OCI-LY1 (cell line): ENCODE measurements around the gene DOK7.

Experiments
- H2AFZ ChIP-seq: fragments of 200-600 bp; sonication (generic), shearing (Covaris generic); 2 replicates; pipeline ENCODE4 v1.6.0; 2014; ENCODE audit warnings: antibody characterized with exemption, mild to moderate bottlenecking, low read length
- H3F3A ChIP-seq: fragments of 200-600 bp; sonication (generic), shearing (Covaris generic); 2 replicates; pipeline ENCODE4 v1.6.0; 2014; ENCODE audit warnings: mild to moderate bottlenecking, antibody characterized with exemption, low read length, moderate library complexity; ENCODE audit not compliant: insufficient read depth
- H3K27ac ChIP-seq: fragments of 200-600 bp; sonication (generic); 2 replicates; pipeline ENCODE4 v1.5.1; 2014; ENCODE audit warnings: low read length, mixed run types, mild to moderate bottlenecking, low read depth; ENCODE audit not compliant: poor library complexity, severe bottlenecking
- H3K27me3 ChIP-seq: fragments of 200-600 bp; sonication (generic); 2 replicates; pipeline ENCODE4 v1.6.0; 2014; ENCODE audit warnings: antibody characterized with exemption, mild to moderate bottlenecking, low read length, moderate library complexity; ENCODE audit not compliant: insufficient read depth
- H3K36me3 ChIP-seq: fragments of 200-600 bp; sonication (generic); 2 replicates; pipeline ENCODE4 v1.6.1; 2014; ENCODE audit warnings: mild to moderate bottlenecking, antibody characterized with exemption, low read length, moderate library complexity, mixed read lengths; ENCODE audit not compliant: insufficient read depth
- H3K4me1 ChIP-seq: fragments of 200-600 bp; sonication (generic); 2 replicates; pipeline ENCODE4 v1.5.1; 2014; ENCODE audit warnings: mild to moderate bottlenecking, low read length, moderate library complexity; ENCODE audit not compliant: insufficient read depth, severe bottlenecking
- H3K4me2 ChIP-seq: fragments of 200-600 bp; sonication (generic), shearing (Covaris generic); 2 replicates; pipeline ENCODE4 v1.6.1; 2014; ENCODE audit warnings: low read length
- H3K4me3 ChIP-seq: fragments of 200-600 bp; sonication (generic); 2 replicates; pipeline ENCODE4 v1.5.1; 2014; ENCODE audit warnings: low read length, low read depth, mild to moderate bottlenecking, mixed read lengths; ENCODE audit not compliant: poor library complexity, severe bottlenecking
- H3K79me2 ChIP-seq: fragments of 200-600 bp; shearing (Covaris generic); 2 replicates; pipeline ENCODE4 v1.6.1; 2016; ENCODE audit warnings: mixed run types, low read length, mixed read lengths; ENCODE audit not compliant: insufficient read depth
- H3K9ac ChIP-seq: fragments of 200-600 bp; sonication (generic), shearing (Covaris generic); 2 replicates; pipeline ENCODE4 v1.6.1; 2014; ENCODE audit warnings: mild to moderate bottlenecking, low read length, mixed read lengths
- H3K9me2 ChIP-seq: fragments of 200-600 bp; sonication (generic), shearing (Covaris generic); 2 replicates; pipeline ENCODE4 v1.6.1; 2014; ENCODE audit warnings: low read depth, mild to moderate bottlenecking, low read length, mixed read lengths
- H3K9me3 ChIP-seq: fragments of 200-600 bp; shearing (Covaris generic); 2 replicates; pipeline ENCODE4 v1.6.1; 2014; ENCODE audit warnings: low read length, mixed read lengths
- H4K20me1 ChIP-seq: fragments of 200-600 bp; sonication (generic), shearing (Covaris generic); 2 replicates; pipeline ENCODE4 v1.6.0; 2016; ENCODE audit warnings: mild to moderate bottlenecking, low read length; ENCODE audit not compliant: insufficient read depth
- CTCF ChIP-seq: fragments of 200-600 bp; sonication (generic), shearing (Covaris generic); IDR thresholded peaks from 2 replicates; pipeline ENCODE4 v1.5.1; 2017; ENCODE audit warnings: mild to moderate bottlenecking, antibody characterized with exemption, low read length, moderate library complexity, mixed read lengths
- EZH2 ChIP-seq: fragments of 200-600 bp; sonication (generic), shearing (Covaris generic); IDR thresholded peaks from 2 replicates; pipeline ENCODE4 v1.8.0; 2017; ENCODE audit warnings: borderline replicate concordance, mixed run types, mild to moderate bottlenecking, antibody characterized with exemption, low read length, moderate library complexity, mixed read lengths

DOK7 gene

GRCh38 chr4:3530663-3531254 lies 67.7 kb downstream of the DOK7 start:
- Histone ChIP-seq H3K36me3 (no peaks in the 10 kb centered on the region), H3K27ac (no peak overlapping the region), H3K79me2 (no peaks in the 10 kb centered on the region), H3K9me2 (no peaks in the 10 kb centered on the region), H3K4me2 (peak overlapping the region; percentile 93), H2AFZ (no peak overlapping the region), H3K27me3 (no peaks in the 10 kb centered on the region), H3K4me1 (peaks cover 12% of the 10 kb centered on the region), H3F3A (no peaks in the 10 kb centered on the region), H4K20me1 (no peaks in the 10 kb centered on the region), H3K9me3 (no peaks in the 10 kb centered on the region), H3K4me3 (peak overlapping the region; percentile 90), H3K9ac (no peak overlapping the region; the same call in 1 of the 2 replicates)
- TF ChIP-seq EZH2 (no peak), CTCF (no peak)

- Histone ChIP-seq H3K9me3 (no peaks in the 10 kb centered on the region), H2AFZ (no peak overlapping the region), H3K36me3 (no peaks in the 10 kb centered on the region), H3K9me2 (no peaks in the 10 kb centered on the region), H3K4me1 (peaks cover 12% of the 10 kb centered on the region), H3K79me2 (no peaks in the 10 kb centered on the region), H3K9ac (peak overlapping the region; percentile 79), H3K4me2 (peak overlapping the region; percentile 93), H3K27me3 (no peaks in the 10 kb centered on the region), H4K20me1 (no peaks in the 10 kb centered on the region), H3K4me3 (peak overlapping the region; percentile 90), H3F3A (no peaks in the 10 kb centered on the region), H3K27ac (no peak overlapping the region)
- TF ChIP-seq CTCF (no peak), EZH2 (no peak)
These were observed 68.3 kb downstream of the DOK7 start for GRCh38 chr4:3531318-3531878.

GRCh38 chr4:3531879-3532750 lies 69.0 kb downstream of the DOK7 start, which contains the start of gene LRPAP1:
Gene LRPAP1 (minus strand): TSS chr4:3532422. CDS start chr4:3532412, 10 bp downstream.
- no peaks in the 10 kb centered on the region for H3K36me3 ChIP-seq
- H3K9me2 ChIP-seq, result no peaks in the 10 kb centered on the region
- H3K79me2 ChIP-seq, result no peaks in the 10 kb centered on the region
- peak within 1 kb of the TSS; percentile 93 for H3K4me2 ChIP-seq
- no peaks in the 10 kb centered on the region for H3K9me3 ChIP-seq
- TF ChIP-seq CTCF (no peak), EZH2 (no peak)
- no peak within 1 kb of the TSS for H2AFZ ChIP-seq
- H4K20me1 ChIP-seq, result no peaks in the 10 kb centered on the region
- H3K27me3 ChIP-seq, result no peaks in the 10 kb centered on the region
- peak within 1 kb of the TSS; percentile 90 for H3K4me3 ChIP-seq
- peak within 1 kb of the TSS; percentile 79 for H3K9ac ChIP-seq
- peaks cover 12% of the 10 kb centered on the region for H3K4me1 ChIP-seq
- H3F3A ChIP-seq, result no peaks in the 10 kb centered on the region
- no peak within 1 kb of the TSS for H3K27ac ChIP-seq
